HG03571 (cell line): Measurements from ENCODE around the gene ASB5.
A peak's percentile ranks its signal among the peaks of the same experiment; 100 is the strongest.
"Not testable (repeated sequence)": the region's sequence is repeated elsewhere in the genome, so short reads cannot be mapped to it uniquely, and the experiment has no call there.

Source experiments
- ATAC-seq: cut with Tn5 transposase; IDR thresholded peaks from one replicate; pipeline ENCODE4 v1.9.1; 2021; ENCODE audit not compliant: unreplicated experiment

Gene ASB5

GRCh38 chr4:176268963-176269362, at the start of gene ASB5:
Gene ASB5 (minus strand): TSS chr4:176269222. CDS start chr4:176269108, 114 bp downstream.
- ATAC-seq, result no peak

GRCh38 chr4:176313596-176314336, 44.7 kb upstream of the ASB5 start:
- no peak for ATAC-seq

GRCh38 chr4:176309772-176310171, 40.8 kb upstream of the ASB5 start:
- no peak for ATAC-seq

GRCh38 chr4:176309046-176309445, 40.0 kb upstream of the ASB5 start:
- peak; percentile 99 for ATAC-seq

- peak; percentile 24 for ATAC-seq
Measured at GRCh38 chr4:176308441-176308840, 39.4 kb upstream of the ASB5 start.

GRCh38 chr4:176307666-176307930, 38.6 kb upstream of the ASB5 start:
- ATAC-seq, result no peak

- no peak for ATAC-seq
Measured at GRCh38 chr4:176306837-176307665, 38.0 kb upstream of the ASB5 start.

- ATAC-seq, result no peak
Measured at GRCh38 chr4:176303938-176304337, 34.9 kb upstream of the ASB5 start.

- ATAC-seq, result no peak
Measured at GRCh38 chr4:176302283-176303275, 33.6 kb upstream of the ASB5 start.

GRCh38 chr4:176300565-176300964, 31.5 kb upstream of the ASB5 start:
- no peak for ATAC-seq

GRCh38 chr4:176300036-176300435, 31.0 kb upstream of the ASB5 start:
- no peak for ATAC-seq

- no peak for ATAC-seq
Measured at GRCh38 chr4:176298664-176299063, 29.6 kb upstream of the ASB5 start.

- not testable (repeated sequence) for ATAC-seq
Measured at GRCh38 chr4:176295907-176296306, 26.9 kb upstream of the ASB5 start.

GRCh38 chr4:176293660-176294059, 24.6 kb upstream of the ASB5 start:
- ATAC-seq, result no peak

GRCh38 chr4:176292920-176293319, 23.9 kb upstream of the ASB5 start:
- no peak for ATAC-seq

- no peak for ATAC-seq
Measured at GRCh38 chr4:176291748-176292147, 22.7 kb upstream of the ASB5 start.

- no peak for ATAC-seq
Measured at GRCh38 chr4:176290520-176290919, 21.5 kb upstream of the ASB5 start.

- no peak for ATAC-seq
Measured at GRCh38 chr4:176289561-176289960, 20.5 kb upstream of the ASB5 start.

GRCh38 chr4:176288020-176288419, 19.0 kb upstream of the ASB5 start:
- no peak for ATAC-seq

GRCh38 chr4:176287546-176287945, 18.5 kb upstream of the ASB5 start:
- ATAC-seq, result no peak

- ATAC-seq, result no peak
Measured at GRCh38 chr4:176286728-176287127, 17.7 kb upstream of the ASB5 start.
